HG03520 (cell line): Measurements from ENCODE around the gene BFSP2.
"Not testable (repeated sequence)": the region's sequence is repeated elsewhere in the genome, so short reads cannot be mapped to it uniquely, and the experiment has no call there.

Source experiments
- ATAC-seq: cut with Tn5 transposase; IDR thresholded peaks from one replicate; pipeline ENCODE4 v1.9.1; 2021; ENCODE audit warnings: mild to moderate bottlenecking, moderate library complexity; ENCODE audit not compliant: unreplicated experiment

The BFSP2 gene

DNA sequence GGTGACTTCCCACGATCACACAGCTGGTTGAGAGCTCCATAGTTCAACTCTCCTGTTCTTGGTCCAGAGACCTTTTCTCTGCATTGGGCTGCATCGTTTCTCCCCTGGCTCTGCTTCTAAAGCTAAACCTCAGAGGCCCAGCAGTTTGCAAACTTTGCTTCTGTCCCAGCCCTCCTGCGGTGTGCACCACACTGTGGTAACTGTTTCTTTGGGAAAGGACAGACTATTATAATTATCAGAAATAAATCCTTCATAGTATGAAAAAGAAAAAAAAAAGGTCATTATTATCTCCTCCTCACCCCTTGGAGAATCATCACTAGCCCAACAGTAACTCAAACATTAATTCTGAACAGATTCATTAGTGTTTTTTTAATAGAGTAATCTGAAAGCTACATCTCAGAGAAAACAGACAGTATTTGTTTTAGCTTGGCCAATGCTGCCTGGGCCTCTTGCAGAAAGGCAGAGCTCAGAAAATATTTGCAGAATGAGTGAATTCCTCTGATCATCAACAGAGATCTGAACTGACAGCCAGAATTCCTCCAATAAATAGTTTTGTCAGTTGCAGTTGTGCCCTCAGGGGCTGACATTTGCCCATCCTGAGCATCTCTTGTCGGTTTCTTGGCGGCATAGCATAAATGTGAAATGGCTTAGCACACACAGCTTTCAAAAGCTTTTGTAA, 52.9 kb downstream of the BFSP2 start:
- ATAC-seq: no peak

DNA sequence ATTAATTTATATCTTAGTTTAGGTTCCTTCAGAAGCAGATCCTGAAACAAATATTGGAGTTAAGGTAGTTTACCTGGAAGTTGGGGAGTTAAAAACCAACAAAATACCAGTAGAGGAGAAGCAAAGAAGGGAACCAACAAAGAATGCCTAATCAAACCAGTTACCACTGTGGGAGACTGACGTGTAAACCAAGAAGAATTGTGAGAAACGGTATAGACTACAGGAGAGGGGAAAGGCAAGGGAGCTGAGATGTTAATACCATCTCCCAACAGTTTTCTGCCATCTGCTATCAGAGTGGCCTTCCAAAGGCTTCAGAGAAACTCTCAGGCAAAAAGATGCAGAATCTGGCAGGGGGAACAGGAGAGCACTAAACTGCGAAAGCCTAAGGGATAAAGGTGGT, 53.5 kb downstream of the BFSP2 start:
- ATAC-seq: no peak

DNA sequence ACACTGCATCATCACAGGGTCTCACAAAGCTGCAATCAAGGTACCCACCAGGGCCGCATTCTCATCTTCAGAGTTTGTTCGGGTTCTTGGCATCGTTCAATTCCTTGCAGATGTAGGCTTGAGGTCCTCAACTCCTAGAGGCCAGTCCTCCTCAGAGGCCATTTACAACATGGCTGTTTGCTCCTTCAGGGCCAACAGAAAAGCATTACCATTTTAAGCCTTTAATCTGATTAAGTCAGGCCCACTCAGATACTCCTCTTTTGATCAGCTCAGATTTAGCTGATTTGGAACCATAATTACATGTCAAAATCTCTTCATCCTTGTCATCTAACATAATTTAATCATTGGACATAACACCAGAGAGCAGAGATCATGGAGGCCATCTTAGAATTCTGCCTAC, 55.4 kb downstream of the BFSP2 start:
- no peak for ATAC-seq

DNA sequence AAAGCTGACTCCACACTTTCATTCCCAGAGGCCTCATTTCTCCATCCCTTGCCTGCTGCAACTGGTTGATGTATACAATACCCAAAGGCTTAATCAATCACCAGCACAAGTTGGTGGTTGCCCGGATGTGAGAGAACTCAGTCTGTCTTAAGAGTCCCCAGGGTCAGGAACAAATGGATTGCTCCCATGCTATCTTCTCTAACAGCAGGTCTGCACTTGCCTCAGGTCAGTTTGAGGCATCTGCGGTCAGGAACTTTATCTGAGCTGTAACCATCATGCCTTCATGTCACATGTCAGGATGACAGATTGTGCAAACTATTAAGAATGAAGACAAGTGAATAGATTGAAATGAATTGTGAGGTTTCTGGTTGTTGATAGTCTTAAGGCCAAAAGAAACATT, 56.1 kb downstream of the BFSP2 start:
- no peak for ATAC-seq

DNA sequence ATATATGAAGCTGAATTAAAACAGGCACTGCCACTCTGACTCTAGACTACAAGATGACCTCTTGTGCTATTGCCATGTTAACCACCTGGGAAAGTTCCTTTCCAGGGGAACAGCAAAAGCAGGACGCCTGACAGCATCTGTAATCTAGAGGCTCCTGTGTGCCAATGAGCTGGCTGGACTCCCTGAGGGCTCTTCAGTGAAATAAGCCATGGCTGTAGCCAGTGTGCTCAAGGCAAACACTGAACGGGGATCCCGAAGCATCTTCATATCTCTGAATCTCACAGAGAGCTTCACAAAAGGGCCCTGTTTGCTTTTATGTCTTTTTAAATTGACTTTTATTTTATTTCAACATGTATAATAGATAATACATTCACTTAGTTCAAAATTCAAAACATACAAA, 57.2 kb downstream of the BFSP2 start:
- no peak for ATAC-seq

DNA sequence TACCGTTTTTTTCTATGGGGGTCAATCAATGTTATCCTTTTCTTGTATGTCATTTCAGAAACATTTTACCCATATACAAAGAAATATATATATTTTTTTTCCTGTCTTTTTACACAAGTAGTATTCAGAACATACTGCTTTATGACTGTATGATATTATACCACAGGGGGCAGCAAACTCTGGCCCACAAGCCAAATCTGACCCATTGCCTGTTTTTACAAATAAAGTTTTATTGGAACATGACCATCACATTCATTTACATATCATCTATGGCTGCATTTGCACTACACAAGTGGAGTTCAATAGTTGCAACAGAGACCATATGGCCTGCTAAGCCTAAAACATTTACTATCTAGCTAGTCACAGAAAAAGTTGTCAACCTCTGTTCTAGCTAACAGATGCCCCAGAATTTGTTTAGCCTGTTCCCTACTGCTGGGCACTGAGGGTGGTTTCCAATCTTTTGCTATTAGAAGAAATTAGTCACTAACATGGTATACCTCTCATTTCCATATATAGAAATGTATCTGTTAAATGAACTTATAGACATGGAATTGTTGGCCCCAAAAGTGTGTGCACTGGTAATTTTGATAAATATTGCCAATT, 57.7 kb downstream of the BFSP2 start:
- no peak for ATAC-seq

DNA sequence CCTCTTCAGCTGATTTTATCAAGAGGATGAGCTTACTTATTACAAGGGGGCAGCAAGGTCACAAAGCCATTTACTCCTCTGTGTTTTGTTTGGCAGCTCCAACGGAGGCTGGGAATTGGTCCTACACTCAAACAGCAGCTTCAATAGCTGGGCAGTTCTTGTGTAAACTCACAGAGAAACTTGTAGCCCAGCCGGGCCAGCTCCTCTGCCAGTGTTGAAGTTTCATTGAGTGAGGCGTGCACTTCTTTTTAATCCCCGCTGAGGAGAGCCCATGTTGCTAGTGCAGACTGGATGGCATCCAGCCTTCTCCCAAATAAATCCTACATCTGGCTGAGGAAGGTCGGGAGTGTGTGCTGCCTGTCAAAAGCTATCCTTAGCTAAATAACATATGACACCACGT, 59.5 kb downstream of the BFSP2 start:
- ATAC-seq: no peak

DNA sequence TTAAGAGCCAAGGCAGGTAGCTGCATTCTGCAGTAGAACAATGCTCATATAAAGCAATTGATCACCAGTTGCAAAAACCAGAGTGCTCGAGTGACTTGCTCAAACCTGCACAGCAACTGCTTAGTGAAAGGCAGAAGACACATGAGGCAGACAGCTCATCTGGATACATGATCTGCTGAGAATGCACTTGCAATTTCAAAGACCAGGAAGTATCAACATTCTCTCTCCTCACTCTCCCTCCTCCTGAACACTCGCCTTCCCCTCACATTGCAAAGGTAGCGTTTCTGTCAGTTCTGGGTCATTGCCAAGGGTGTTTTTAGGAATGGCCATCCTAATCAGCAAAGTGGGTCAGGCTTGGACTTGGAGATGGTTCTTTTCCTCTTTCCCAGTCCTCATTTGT, 61.0 kb downstream of the BFSP2 start:
- ATAC-seq: no peak

DNA sequence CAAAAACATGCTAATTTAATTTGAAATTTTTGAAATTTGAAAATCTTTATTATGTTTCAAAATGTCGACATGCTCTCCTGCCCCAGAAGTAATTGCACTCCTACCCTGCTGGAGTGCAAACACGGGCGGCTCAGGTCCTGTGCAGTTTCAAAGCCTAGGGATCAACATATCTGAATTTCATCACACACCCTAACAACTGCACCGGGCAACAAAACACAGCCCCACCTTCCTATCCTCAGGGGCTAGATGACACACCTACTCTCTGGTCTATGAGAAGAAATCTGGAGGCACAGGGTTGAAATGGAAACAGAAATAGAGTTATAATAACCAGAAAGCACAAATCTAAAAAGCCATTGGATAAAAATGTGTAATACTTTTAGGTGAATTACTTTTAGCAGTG, 61.4 kb downstream of the BFSP2 start:
- no peak for ATAC-seq

DNA sequence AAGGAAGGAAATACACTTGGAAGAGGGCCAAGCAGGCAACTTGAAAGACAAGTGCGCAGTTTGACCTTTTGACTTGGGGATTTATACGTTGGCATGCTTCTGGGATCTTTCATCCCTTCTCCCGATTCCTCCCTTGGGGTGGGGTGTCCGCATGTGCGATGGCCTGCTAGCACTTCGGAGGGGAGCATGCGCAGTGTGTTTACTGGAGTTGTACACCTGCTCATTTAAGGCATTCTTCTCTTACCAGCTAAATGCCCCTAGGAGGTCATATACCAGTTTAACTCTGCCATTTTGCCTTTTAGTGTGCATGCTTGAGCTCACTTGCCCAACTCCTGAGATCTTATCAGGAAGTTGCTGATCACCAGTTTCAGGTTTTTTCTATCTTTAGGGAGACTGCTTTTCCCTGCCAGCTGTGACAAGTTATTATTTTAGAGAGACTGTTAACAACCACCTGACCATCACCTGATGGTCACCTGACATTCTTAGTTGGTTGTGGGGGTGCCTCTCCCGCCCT, 63.5 kb downstream of the BFSP2 start:
- no peak for ATAC-seq

DNA sequence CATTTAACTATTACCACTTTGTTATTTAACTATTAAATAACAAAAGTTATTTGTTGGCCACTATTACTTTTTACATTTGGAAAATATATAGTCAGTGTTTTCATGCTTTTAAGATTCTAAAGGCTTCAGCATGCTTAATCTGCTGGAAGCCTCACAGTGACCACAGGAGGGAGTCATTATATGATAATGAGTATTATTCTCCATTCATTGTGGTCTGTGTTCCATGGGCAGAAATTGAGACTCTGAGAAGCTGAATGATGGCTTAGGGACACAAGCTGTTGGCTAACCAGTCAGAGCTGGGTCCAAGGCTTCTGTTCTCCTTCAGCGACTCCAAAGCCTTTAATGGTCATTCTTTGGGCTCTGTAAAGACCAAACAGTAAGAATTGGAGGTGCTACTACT, 64.7 kb downstream of the BFSP2 start:
- ATAC-seq: no peak

DNA sequence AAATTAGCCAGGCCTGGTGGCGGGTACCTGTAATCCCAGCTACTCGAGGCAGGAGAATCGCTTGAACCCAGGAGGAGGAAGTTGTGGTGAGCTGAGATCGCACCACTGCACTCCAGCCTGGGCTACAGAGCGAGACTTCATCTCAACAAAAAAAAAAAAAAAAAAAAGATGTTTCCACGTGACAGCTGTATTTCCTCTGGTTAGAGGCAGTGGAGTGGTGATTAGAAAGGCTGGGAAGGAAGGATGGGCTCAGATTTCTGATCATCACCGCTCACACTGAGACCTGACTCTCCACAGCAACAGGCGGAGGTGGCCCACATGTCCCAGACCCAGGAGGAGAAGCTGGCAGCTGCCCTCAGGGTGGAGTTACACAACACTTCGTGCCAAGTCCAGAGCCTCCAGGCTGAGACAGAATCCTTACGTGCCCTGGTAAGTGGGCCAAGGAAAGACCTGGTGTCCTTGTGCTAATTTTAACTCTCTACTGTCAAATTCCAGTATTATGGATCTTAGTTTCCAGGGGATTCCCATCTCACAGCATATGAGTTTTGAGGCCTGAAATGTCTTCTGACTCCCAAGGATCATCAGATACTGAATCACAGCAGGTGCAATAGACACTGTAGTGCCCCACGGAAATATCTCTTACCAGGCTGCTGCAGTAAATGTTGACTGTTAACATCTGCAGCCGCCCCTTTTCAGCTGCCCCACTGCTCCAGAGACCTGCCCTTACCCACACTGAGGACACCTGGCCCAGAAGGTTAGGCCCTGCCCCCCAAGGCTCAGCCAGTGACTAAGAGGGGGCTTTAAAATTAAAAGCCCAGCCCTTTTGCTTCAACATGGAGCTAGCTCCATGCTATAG, 66.9 kb downstream of the BFSP2 start:
- no peak for ATAC-seq

DNA sequence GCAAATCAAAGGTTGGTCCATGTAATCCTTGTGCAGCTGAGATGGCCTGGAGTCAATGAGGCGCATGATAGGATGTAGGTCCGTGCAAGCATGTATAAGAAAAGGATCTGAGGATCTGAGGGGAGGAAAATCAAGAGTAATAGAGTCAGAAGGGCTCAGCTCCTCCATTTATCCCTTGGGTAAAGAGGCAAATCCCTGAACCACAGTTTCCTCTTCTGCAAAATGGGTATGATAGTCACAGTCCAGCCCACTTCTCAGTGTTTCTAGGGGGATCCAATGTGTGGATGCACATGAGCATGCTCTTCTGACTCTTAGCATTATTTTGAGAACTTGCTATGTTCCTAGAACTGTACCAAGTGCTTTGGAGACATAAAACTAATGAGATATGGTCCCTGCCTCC, 67.9 kb downstream of the BFSP2 start:
- no peak for ATAC-seq

DNA sequence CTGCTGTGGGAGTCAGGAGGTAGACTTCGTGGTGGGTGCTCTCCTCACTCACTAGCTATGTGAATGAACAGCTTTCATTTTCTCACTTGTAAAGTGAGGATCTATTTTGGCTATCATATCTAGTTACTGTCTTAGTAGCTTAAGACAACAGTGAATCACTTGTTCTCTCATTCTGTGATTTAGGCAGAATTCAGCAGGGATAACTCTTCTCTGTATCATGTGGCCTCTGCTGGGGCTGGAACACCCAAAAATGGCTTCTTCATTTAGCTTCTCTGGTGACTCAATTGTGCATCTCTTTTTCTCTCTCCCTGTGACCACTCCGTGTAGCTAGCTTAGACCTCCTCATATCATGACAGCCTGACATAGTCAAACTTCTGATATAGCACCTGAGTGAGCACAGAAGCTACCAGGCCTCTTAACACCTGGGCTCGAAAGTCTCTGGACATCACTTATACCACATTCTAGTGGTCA, 68.4 kb downstream of the BFSP2 start:
- no peak for ATAC-seq

DNA sequence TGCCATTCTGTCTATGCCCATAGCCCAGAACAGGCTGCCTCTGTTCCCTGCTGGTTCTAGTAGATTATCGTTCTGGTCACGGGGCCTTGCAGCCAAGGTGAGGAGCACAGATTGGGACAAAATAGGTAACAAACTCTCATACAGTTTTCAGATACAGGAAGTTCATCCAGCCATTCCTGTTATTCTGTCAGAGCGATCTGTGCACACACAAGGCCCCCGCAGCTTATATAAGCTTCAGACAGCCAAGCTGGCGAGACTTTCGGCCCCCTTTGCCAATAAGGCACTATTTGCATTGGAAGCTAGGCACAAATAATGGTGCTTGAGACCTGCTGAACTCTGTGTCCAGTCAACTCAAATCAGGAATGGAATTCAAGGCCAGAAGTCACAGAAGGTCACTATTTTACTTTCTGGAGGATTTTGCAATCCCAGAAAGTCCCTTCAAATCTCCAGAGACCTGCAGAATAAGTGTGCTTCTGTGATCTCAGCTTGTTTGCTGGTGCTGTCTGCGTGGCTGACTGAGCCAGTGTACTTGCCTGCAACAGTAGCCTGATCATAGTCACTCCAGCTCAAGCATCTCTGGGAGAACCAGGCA, 69.4 kb downstream of the BFSP2 start:
- ATAC-seq: no peak

DNA sequence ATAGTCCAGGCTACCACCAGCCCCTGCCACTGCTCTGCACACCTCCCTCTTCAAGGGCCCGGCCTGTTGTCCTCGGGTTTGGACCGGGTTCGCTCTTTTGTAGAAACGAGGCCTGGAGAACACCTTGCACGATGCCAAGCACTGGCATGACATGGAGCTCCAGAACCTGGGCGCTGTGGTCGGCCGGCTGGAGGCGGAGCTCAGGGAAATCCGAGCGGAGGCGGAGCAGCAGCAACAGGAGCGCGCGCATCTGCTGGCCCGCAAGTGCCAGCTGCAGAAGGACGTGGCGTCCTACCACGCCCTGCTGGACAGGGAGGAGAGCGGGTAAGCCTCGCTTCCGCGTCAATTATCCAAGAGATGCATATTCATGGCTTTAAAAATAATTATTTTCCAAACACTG, 72.4 kb downstream of the BFSP2 start:
- ATAC-seq: no peak

DNA sequence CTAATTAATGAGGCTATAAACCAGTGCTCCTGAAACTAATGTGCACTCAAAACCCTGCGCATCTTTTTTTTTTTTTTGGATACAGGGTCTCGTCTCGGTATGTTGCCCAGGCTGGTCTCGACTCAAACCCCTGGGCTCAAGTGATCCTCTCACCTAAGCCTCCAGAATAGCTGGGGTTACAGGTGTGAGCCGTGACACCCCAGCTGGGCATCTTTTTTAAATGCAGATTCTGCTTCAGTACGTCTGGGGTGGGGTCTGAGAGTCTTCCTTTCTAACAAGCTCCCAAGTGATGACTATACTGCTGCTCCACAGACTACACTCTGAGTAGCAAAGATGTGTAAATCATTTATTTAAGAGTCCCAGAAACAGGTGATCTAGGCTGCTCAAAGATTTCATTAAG, 73.0 kb downstream of the BFSP2 start:
- ATAC-seq: no peak

DNA sequence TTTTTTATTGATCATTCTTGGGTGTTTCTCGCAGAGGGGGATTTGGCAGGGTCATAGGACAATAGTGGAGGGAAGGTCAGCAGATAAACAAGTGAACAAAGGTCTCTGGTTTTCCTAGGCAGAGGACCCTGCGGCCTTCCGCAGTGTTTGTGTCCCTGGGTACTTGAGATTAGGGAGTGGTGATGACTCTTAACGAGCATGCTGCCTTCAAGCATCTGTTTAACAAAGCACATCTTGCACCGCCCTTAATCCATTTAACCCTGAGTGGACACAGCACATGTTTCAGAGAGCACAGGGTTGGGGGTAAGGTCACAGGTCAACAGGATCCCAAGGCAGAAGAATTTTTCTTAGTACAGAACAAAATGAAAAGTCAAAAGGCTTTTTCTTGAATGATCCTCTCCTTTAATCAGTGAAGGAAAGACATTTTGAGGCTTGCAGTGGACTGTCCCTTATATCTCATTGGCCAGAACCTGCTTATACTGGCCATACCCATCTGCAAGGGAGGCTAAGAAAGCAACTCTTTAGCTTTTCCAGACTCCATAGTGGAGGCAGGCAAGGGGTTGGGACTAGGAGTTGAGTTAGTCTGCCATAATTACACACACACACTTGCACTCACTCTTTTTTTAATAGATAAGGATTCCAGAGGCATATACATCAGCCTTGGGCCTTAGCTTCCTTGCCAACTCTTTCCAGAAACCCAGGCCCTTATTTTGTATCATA, 73.8 kb downstream of the BFSP2 start:
- ATAC-seq: not testable (repeated sequence)

DNA sequence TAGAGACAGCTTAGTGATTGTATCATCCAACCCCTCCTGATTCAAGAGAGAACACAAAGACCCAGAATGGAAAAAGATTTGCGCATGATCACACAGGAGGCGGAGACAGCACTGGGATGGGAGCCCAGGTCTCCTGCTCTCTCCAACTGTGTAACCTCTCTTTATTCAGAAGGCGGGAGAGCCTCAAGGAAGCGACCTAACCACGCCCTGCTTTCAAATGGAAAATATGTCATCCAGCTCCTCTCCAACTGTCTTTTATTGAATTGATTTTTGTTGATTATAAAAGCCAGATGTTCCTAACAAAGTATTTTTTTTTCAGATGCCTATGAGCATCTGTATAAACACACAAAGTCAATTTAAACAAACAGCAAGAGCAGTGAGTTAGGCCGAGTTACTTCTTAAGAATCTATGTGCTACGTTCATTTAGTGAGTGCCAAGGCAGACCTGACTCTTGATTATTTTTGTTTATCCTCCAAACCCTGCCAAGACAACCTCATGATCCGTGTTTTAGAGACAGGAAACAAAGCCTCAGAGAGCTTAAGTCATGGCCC, 74.5 kb downstream of the BFSP2 start:
- no peak for ATAC-seq

DNA sequence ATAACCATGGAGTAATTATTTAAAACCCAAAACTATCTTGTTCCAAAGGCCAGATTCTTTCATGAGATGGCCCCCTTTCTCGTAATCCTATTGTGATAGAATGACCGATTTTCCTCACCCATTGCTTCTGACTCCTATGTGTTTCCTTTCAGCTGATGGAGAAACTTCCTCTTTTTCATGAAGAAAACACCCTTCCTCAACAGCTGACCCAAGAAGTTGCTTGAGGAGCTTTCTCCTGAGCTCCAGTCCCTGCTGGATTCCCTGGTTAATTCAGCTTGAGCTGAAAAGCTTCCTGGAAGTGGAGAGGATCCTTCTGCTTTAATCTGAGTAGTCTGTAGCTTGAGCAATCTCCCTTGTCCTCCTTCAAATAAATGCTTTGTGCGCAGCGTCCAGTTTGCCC, 75.0 kb downstream of the BFSP2 start:
- no peak for ATAC-seq
